Inflammatory macrophage treated with lipopolysaccharide for 1 hour (primary cell): Measurements from ENCODE around the gene NDFIP2.

ENCODE experiments used
- DNase-seq, 2 donors: peaks; one replicate each; pipeline ENCODE4 v3.0.0-alpha.2; 2020 to 2022

The NDFIP2 gene

GRCh38 chr13:79480954-79481684 is at the start of gene NDFIP2:
Gene NDFIP2 (plus strand): TSS chr13:79481155. CDS start chr13:79481204, 49 bp downstream.
- peak; percentile 31 to 40 for DNase-seq

GRCh38 chr13:79432086-79432485 is 48.9 kb upstream of the NDFIP2 start:
- no peak for DNase-seq

GRCh38 chr13:79432992-79433391 is 48.0 kb upstream of the NDFIP2 start:
- no peak for DNase-seq

DNA sequence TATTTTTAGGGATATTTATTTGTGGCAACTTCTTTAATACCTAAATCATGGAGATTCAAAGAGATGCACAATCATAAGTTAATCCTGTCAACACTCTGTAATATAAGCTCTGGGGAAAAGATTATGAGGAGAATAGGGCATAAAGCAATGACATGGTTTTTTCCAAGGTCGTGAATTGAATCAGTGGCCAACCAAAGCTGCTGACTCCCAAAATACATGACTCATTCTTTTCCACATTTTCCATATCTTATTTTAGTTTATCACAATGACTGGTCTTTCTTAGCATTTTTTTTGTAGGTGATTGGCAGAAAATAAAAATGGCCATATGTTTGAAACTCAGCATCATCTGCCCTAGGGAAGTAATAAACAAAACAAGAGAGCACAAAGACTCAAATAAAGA is 46.4 kb upstream of the NDFIP2 start:
- DNase-seq: no peak

DNA sequence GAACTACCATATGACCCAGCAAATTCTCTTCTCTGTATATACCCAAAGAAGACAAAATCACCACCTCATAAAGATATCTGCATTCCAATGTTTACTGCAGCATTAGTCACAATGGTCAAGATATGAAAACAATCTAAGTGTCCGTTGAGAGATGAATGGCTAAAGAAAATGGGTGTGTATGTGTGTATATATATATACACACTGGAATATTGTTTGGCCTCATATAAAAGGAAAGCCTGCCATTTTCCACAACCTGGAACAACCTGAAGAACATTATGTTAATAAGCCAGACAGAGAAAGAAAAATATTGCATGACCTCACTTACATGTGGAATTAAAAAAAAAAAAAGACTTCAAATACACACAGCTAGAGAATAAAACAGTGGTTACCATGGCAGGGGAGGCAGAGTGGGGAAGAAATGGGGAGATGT is 45.4 kb upstream of the NDFIP2 start:
- DNase-seq: no peak

- DNase-seq: no peak
Observed at GRCh38 chr13:79439275-79439674, 41.7 kb upstream of the NDFIP2 start.

DNA sequence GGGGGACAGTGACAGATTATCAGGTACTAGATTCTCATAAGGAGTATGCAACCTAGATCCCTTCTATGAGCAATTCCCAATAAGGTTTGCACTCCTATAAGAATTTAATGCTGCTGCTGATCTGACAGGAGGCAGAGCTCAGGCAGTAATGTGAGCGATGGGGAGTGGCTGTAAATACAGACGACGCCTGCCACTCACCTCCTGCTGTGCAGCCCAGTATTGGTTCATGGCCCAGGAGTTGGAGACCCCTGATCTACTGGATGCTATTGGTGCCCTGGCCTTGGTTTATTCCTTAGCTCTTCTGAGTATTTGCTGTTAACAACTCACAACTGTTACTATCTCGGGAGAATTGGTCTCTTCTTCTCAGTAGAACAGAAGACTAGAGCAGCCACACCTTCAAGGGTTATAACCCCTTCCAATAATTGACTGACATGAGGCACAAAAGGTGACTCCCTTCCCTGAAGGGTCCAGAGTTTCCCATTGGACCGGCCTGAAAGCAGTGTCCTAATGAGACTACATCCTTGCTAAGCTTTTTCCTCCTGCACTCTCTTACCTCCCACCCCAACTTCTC is 39.9 kb upstream of the NDFIP2 start:
- no peak for DNase-seq

DNA sequence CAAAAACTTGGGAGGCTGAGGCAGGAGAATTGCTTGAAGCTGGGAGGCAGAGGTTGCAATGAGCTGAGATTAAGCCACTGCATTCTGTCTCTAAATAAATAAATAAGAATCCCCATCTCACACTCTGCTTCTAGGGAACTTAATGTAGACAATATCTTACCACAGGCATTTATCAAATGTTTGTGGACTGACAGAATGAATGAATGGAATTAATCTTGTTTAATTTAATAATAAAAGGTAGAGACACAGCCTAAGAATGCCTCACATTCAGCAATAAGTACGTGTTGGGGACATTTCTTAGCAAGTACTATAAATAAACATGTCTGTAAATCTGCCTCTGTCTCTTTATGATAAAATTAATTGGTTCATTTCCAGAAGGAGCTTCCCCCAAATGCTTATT is 38.7 kb upstream of the NDFIP2 start:
- DNase-seq: no peak

- DNase-seq: no peak
Observed at GRCh38 chr13:79442706-79443105, 38.2 kb upstream of the NDFIP2 start.

- no peak for DNase-seq
Observed at GRCh38 chr13:79445968-79446645, 34.8 kb upstream of the NDFIP2 start.

- DNase-seq: no peak
Observed at GRCh38 chr13:79447141-79447540, 33.8 kb upstream of the NDFIP2 start.

- no peak for DNase-seq
Observed at GRCh38 chr13:79447741-79448140, 33.2 kb upstream of the NDFIP2 start.

- peak; percentile 25 to 45 for DNase-seq
Observed at GRCh38 chr13:79448413-79448812, 32.5 kb upstream of the NDFIP2 start.

DNA sequence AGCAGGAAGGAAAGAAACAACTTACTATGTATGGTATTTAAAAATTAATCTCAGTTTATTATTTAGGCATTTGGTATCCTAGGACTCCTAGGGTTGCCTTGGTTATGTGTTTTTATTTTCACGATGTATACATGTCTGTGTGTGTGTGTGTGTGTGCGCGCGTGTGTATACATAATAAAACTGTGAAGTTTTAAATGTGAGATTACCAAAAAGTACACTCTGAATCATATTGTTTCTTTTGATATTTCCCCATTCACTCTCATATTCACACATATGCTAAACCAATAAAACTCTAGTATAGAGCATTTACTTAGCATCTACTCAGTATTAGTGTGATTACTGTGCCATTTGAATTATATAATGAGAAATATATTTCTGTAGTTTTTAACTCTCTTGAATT is 30.8 kb upstream of the NDFIP2 start:
- no peak for DNase-seq

- peak; percentile 86 to 92 for DNase-seq
Observed at GRCh38 chr13:79451500-79451962, 29.4 kb upstream of the NDFIP2 start.

DNA sequence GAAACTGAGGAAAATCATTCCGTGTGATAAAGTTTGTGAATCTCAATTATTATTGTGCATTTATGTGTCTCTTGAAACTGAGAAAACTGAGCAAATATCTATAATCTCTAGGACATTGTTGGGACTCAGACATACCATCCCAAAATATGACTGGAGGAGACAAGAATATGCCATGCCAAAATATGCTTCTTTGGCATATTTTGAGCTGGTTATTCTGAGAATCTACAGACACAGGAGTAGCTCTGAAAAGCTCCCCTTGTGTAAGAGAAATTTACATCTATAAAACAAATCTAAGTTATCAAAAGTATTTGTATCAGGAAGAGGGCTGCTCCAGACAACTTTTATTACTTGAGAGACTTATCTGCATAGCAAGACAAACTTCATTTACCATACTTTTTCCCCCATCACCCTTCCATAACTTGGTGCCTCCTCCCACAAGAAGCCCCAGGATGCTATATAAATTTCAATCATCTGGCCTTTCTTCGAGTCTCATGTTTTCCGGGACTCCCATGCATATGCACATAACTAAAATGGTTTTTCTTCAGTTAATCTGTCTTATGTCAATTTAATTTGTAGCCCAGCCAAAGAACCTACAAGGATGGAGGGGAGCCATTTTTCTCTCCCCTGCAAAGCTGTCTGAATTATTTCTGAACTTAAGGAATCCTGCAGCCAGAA is 28.6 kb upstream of the NDFIP2 start:
- no peak for DNase-seq

DNA sequence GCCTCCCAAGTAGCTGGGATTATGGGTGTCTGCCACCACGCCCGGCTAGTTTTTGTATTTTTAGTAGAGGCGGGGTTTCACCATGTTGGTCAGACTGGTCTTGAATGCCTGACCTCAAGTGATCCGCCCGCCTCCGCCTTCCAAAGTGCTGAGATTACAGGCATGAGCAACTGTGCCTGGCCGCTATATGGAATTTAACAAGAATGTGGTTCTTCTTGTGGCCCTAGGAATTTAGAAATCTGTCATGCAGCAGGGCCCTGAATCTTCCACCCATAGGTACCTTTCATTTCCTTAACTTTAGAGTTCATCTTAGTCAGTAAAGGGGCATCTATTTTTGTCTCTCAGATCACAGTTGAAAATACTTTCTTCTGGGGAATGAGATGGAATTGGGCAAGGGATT is 25.6 kb upstream of the NDFIP2 start:
- no peak for DNase-seq

DNA sequence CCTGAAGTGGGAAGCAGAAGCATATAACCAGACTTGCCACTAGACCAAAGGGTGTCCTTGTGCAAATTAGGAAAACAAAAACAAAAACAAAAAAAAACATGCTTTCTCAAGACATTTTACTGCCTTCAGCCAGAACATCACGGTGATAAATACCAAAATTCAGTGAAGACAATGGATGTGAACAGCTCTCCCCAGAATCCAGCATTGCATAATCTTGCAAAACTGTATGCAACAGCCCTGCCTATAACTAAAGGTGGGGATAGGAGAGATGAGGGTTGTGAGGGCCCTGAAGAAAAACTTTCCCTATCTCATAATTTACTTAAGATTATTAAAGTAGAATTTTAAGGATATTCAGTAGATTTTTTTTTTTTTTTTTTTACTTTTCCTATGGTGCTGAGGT is 24.9 kb upstream of the NDFIP2 start:
- DNase-seq: no peak

DNA sequence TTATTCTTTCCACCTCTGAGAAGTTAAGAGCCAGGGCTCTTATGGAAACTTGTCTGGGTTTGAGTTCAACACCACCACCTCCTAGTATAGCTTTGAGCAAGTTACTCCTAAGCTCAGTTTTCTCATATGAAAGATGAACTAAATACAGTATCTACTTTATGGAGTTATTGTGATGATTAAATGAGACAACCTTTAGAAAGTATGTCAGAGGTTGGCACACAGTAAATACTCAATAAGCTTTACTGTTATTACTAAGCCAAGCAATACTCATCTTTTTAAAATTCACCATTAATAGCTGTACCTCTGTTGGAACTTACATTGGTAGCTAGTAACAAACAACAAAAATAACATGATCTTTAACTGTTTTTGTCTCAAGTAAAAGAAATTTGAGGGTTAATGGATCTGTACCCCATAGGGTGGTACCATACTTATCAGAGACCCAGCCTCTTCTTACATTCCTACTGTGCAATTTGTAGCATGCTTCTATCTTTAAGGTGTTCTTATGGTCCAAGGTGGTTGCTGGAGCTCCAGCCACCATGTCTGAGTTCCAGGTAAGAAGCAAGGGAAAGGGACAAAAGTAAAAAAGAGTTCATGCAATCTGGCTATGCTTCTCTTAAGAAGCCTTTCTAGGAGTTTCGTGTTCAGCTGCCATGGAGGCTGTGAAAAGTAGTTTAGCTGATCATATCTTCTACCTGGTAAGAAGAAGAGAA is 24.1 kb upstream of the NDFIP2 start:
- no peak for DNase-seq

DNA sequence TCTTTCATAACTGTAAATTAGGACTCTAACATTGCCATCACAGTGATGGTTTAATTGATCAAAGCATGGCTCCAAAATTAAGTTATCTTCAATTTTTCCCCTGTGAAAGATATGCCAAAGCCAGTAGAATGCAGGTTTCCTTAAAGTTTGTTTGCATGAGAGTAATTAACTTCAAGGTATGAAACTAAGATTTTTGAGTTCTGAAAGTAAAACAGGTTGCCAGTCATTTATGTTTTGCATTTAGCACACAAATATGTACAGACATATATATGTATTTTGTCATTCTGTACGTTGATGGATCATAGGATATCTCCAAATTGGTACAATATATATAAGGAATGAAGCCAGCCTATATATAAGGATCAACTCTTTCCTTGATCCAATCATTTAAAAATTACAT is 23.6 kb upstream of the NDFIP2 start:
- DNase-seq: no peak

DNA sequence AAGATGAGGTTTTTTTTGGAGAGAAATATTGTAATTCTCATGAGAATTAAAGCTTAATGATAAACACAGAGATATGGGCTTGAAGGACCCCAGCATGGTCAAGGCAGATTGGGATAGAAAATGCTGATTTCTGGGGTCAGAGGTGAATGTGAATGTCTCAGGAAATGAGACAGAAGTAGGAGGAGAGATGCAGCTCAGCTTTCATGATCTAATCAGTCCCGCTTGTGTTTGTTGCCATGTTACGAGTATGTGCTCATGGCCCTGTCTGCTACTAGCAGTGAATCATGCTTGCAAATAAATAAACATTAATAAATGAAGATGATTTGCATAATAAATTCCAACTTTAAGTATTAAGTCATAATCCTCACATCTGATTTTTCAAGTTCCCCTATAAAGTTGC is 23.0 kb upstream of the NDFIP2 start:
- DNase-seq: no peak

DNA sequence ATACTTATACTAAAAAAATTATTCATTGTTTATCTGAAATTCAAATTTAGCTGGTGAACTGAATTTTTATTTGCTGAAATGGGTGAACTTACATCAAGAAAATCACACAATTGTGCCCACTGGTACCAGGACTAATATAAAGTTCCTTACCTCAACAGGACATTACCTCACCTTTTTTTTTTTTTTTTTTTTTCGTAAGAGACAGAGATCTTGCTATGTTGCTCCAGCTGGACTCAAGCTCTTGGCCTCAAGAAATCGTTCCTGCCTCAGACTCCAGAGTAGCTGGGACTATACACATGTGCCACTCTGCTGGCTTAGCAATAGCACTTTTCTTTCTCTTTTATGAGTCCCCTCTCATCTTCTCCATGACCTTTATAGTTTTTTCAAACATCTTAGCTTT is 22.5 kb upstream of the NDFIP2 start:
- DNase-seq: no peak

GRCh38 chr13:79459906-79460305 is 21.0 kb upstream of the NDFIP2 start:
- no peak for DNase-seq
